GM19452 (cell line): ENCODE results near the gene BAIAP2L1.

Experiments used
- ATAC-seq: cut with Tn5 transposase; IDR thresholded peaks from one replicate; pipeline ENCODE4 v1.9.1; 2021; ENCODE audit not compliant: unreplicated experiment

BAIAP2L1 gene

DNA sequence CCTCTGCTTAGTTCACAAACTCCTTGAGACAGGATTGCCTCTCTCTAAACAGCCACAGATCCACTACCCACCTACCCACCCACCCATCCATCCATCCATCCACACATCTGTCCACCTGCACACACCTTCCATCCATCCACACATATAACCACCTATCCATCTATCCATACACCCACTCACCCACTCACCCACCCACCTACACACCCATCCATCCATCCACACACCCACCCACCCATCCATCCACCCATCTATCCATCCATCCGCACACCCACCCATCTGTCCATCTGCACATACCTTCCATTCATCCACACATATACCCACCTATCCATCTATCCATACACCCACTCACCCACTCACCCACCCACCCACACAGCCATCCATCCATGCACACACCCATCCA lies 158.5 kb downstream of the BAIAP2L1 start:
- ATAC-seq = no peak

DNA sequence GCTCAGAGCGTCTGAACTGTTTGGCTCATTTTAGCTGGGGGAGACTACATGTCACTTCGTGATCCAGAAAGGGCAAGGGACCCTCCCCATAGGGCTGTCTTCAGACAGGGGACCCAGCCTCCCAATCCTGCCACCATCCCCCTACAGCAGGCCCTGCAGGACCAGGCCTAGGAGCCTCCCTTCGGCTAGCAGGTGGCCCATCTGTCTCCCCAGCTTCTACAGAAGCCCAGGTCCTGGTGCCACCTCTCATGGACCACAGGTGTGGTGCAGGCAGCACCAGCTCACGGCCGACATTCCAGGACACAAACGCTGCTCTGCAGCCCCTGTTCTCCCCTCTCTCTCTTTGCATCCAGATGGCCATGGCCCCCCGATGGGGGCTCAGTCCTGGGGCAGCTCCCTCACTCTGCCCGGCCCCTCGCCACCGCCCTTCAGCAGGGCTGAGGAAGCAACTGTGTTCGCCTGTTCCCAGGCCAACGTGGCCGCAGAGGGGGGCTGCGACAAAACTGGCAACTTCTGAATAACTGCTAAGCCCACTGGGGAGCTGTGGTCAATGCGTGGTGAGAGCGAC lies 159.1 kb downstream of the BAIAP2L1 start:
- ATAC-seq = no peak
